ENCODE measurements around the gene HIVEP3. TPM values are rescaled to one million over a fixed set of nuclear protein-coding genes. Genes with fewer than 3 reads are reported as not detected.

Gene HIVEP3
- total and polyA plus RNA-seq, 4 donors = 7.0 to 14.7 (median 8.8) TPM

- Histone ChIP-seq H3K27me3 (ENCODE audit: control insufficient read depth in 3 of 3, insufficient read depth in 3 of 3, low read length in 2 of 3) (no peaks in the 10 kb centered on the region), H3K36me3 (ENCODE audit: control insufficient read depth in 4 of 4, insufficient read depth in 4 of 4, low read length in 4 of 4) (no peaks in the 10 kb centered on the region), H3K4me3 (no peak overlapping the region), H3K27ac (ENCODE audit: low read depth in 1 of 2, low read length in 1 of 2) (peak overlapping the region; percentile 88 to 92), H3K4me1 (ENCODE audit: control insufficient read depth in 5 of 5, insufficient read depth in 5 of 5, low read length in 5 of 5) (peaks cover 0 to 48% (median 9%) of the 10 kb centered on the region in 5 donors), H3K9me3 (ENCODE audit: control insufficient read depth in 4 of 4, insufficient read depth in 3 of 4, low read length in 3 of 4) (no peaks in the 10 kb centered on the region), H3K9ac (ENCODE audit: insufficient read depth in 1 of 2, low read length in 2 of 2) (no peak overlapping the region)
- ATAC-seq (ENCODE audit: insufficient read depth, low FRiP score) = no peak
- TF ChIP-seq, protein P1, sequence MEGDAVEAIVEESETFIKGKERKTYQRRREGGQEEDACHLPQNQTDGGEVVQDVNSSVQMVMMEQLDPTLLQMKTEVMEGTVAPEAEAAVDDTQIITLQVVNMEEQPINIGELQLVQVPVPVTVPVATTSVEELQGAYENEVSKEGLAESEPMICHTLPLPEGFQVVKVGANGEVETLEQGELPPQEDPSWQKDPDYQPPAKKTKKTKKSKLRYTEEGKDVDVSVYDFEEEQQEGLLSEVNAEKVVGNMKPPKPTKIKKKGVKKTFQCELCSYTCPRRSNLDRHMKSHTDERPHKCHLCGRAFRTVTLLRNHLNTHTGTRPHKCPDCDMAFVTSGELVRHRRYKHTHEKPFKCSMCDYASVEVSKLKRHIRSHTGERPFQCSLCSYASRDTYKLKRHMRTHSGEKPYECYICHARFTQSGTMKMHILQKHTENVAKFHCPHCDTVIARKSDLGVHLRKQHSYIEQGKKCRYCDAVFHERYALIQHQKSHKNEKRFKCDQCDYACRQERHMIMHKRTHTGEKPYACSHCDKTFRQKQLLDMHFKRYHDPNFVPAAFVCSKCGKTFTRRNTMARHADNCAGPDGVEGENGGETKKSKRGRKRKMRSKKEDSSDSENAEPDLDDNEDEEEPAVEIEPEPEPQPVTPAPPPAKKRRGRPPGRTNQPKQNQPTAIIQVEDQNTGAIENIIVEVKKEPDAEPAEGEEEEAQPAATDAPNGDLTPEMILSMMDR (IDR thresholded peaks at IDR 0.05; ENCODE audit: control extremely low read depth, extremely low read depth) = no peak
- WGBS, 2 donors = 98% methylated on average over 7 of the region's 7 CpGs
- no peak for DNase-seq
These were observed 421.2 kb downstream of the HIVEP3 start for GRCh38 chr1:41497461-41498030.

GRCh38 chr1:41497056-41497440 lies 421.7 kb downstream of the HIVEP3 start:
- DNase-seq = no peak
- Histone ChIP-seq H3K36me3 (ENCODE audit: control insufficient read depth in 4 of 4, insufficient read depth in 4 of 4, low read length in 4 of 4) (no peaks in the 10 kb centered on the region), H3K4me3 (no peak overlapping the region), H3K9me3 (ENCODE audit: control insufficient read depth in 4 of 4, insufficient read depth in 3 of 4, low read length in 3 of 4) (no peaks in the 10 kb centered on the region), H3K27ac (ENCODE audit: low read depth in 1 of 2, low read length in 1 of 2) (peak overlapping the region; percentile 88 to 92), H3K9ac (ENCODE audit: insufficient read depth in 1 of 2, low read length in 2 of 2) (peak overlapping the region in 1 of 2 donors; percentile 81), H3K27me3 (ENCODE audit: control insufficient read depth in 3 of 3, insufficient read depth in 3 of 3, low read length in 2 of 3) (no peaks in the 10 kb centered on the region), H3K4me1 (ENCODE audit: control insufficient read depth in 5 of 5, insufficient read depth in 5 of 5, low read length in 5 of 5) (peaks cover 0 to 48% (median 9%) of the 10 kb centered on the region in 5 donors)
- no peak for ATAC-seq (ENCODE audit: insufficient read depth, low FRiP score)
- 83 to 88% methylated on average over 13 of the region's 13 CpGs for WGBS, 2 donors
- TF ChIP-seq, protein P1 (IDR thresholded peaks at IDR 0.05; ENCODE audit: control extremely low read depth, extremely low read depth) = no peak

DNA sequence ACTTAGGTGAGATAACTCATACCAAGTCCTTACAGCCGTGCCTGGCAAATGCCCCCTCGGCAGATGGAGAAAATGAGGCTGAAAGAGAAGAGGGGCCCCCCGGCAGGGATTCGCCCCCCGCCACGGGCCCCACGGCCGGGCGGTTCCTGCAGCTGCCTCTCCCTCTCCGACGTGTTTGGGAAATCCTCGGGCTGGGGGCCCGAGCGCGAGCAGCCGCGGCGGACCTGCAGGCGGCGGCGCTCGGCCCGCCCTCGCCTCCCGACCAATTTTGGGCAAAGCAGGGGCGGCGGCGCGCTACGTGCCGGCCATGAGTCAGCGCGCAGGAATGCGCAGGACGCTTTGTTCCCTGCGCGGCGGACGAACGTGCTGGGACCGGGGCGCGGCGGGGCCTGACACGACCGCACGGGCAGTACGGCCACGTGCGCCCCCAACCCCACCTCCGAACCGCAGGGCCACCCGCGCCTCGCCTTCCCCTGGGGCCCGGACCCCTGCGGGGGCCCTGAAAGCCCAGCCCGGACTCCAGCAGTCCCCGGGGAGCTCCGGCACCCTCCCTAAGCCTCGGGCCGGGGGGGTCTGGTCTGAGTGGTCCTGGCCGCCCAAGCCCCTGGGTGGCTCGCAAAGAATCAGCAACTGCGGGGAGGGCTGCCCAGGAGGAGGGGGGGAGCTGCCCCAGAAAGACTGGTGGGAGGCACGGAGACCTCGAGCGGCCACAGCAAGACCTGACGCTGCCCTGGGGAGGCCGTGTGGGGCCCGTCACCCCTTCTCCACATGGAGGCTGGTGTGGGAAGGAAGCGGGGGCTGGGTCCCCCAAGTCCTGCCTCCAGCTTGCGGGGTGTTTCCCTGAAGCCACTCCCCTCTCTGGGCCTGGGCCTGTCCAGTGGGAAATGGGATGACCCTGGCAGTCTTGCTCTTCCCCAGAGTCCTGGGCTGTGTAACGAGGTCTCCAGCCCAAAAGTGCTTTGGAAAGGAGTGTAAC lies 422.4 kb downstream of the HIVEP3 start:
- no peak overlapping the region for H3K4me3 ChIP-seq
- no peaks in the 10 kb centered on the region for H3K9me3 ChIP-seq (ENCODE audit: control insufficient read depth in 4 of 4, insufficient read depth in 3 of 4, low read length in 3 of 4)
- WGBS, 2 donors = 7 to 18% methylated on average over 34 to 74 of the region's 74 CpGs
- no peaks in the 10 kb centered on the region for H3K27me3 ChIP-seq (ENCODE audit: control insufficient read depth in 3 of 3, insufficient read depth in 3 of 3, low read length in 2 of 3)
- H3K4me1 ChIP-seq (ENCODE audit: control insufficient read depth in 5 of 5, insufficient read depth in 5 of 5, low read length in 5 of 5) = peaks cover 0 to 47% (median 9%) of the 10 kb centered on the region in 5 donors
- H3K36me3 ChIP-seq (ENCODE audit: control insufficient read depth in 4 of 4, insufficient read depth in 4 of 4, low read length in 4 of 4) = no peaks in the 10 kb centered on the region
- DNase-seq = peak; percentile 89 to 93 (median 91)
- TF ChIP-seq, protein P1 (IDR thresholded peaks at IDR 0.05; ENCODE audit: control extremely low read depth, extremely low read depth) = no peak
- peak; percentile 77 for ATAC-seq (ENCODE audit: insufficient read depth, low FRiP score)
- peak overlapping the region; percentile 88 to 92 for H3K27ac ChIP-seq (ENCODE audit: low read depth in 1 of 2, low read length in 1 of 2)
- H3K9ac ChIP-seq (ENCODE audit: insufficient read depth in 1 of 2, low read length in 2 of 2) = peak overlapping the region; percentile 50 to 81
